Prostate gland (tissue), 2 donors: ENCODE data around the gene ARL5C.

Experiments
- POLR2AphosphoS5 ChIP-seq: sonication (generic); formaldehyde crosslinking; IDR thresholded peaks from one replicate; pipeline ENCODE4 v1.6.1; 2017; ENCODE audit warnings: antibody characterized with exemption
- TF ChIP-seq, protein P1 (sequence below), 4 experiments: fragments of 200-600 bp in 2 of 4; fragments of 450-650 bp in 2 of 4; sonication (generic) in 2 of 4; IDR thresholded peaks; 1 replicate in 3 of 4; 2 replicates in 1 of 4; pipeline ENCODE4 v1.5.1; 2016 to 2019; ENCODE audit warnings: antibody characterized with exemption in 4 of 4, mild to moderate bottlenecking in 2 of 4, moderate library complexity in 2 of 4

DNA sequence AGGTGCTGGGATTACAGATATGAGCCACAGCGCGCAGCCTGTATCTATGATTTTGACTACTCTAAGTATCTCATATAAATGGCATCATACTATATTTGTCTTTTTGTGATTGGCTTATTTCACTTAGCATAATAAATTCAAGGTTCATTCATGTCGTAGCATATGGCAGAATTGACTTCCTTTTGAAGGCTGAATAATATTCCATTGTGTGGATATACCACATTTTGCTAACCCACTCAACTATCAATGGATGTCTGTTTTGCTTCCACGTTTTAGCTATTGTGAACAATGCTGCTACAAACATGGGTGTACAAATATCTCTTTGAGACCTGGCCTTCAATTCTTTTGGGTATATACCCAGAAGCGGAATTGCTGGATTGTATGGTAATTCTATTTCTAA is 24.7 kb downstream of the ARL5C start:
- TF ChIP-seq POLR2AphosphoS5, result no peak
- TF ChIP-seq, protein P1, sequence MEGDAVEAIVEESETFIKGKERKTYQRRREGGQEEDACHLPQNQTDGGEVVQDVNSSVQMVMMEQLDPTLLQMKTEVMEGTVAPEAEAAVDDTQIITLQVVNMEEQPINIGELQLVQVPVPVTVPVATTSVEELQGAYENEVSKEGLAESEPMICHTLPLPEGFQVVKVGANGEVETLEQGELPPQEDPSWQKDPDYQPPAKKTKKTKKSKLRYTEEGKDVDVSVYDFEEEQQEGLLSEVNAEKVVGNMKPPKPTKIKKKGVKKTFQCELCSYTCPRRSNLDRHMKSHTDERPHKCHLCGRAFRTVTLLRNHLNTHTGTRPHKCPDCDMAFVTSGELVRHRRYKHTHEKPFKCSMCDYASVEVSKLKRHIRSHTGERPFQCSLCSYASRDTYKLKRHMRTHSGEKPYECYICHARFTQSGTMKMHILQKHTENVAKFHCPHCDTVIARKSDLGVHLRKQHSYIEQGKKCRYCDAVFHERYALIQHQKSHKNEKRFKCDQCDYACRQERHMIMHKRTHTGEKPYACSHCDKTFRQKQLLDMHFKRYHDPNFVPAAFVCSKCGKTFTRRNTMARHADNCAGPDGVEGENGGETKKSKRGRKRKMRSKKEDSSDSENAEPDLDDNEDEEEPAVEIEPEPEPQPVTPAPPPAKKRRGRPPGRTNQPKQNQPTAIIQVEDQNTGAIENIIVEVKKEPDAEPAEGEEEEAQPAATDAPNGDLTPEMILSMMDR (IDR thresholded peaks at IDR 0.05), result no peak
